GM18951 (cell line): ENCODE results near the gene HUS1.
"Not testable (repeated sequence)": the region's sequence is repeated elsewhere in the genome, so short reads cannot be mapped to it uniquely, and the experiment has no call there.

Experiments used
- POLR2A ChIP-seq: IDR thresholded peaks from 4 replicates; pipeline ENCODE4 v1.6.1; 2011; ENCODE audit warnings: mild to moderate bottlenecking; ENCODE audit not compliant: insufficient read length, insufficient read depth; ENCODE audit errors: extremely low read depth
- in situ Hi-C: fragments of 300-500 bp; cut with MboI; formaldehyde crosslinking; loops from one replicate; pipeline ENCODE4 v1.12.0; 2022; ENCODE audit warnings: low sequenced_read_pairs, mixed read lengths, inconsistent platforms; ENCODE audit not compliant: unreplicated experiment

Gene HUS1

DNA sequence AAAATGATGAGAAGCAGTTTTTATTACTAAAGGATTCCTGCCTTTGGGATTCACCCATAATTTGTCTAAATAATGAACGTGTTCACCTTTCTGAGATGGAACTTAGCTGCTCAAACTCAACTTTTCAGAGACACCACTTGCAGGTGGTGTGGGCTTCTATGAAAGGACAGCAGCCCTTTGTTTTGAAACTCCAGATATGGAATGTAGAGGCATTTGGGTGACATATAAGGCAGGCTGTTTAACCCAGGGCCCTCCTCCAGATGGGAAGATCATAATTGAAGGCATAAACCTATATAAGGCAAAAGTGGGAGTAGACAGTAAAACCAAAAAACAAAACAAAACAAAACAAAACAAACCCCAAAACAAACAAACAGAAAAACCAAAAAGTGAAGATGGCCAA is 11.9 kb upstream of the HUS1 start:
- in situ Hi-C loops = loop anchor here (5.0 kb wide), 1 partner anchor 101 kb away; no protein-coding TSS in a partner anchor
- TF ChIP-seq POLR2A = no peak

DNA sequence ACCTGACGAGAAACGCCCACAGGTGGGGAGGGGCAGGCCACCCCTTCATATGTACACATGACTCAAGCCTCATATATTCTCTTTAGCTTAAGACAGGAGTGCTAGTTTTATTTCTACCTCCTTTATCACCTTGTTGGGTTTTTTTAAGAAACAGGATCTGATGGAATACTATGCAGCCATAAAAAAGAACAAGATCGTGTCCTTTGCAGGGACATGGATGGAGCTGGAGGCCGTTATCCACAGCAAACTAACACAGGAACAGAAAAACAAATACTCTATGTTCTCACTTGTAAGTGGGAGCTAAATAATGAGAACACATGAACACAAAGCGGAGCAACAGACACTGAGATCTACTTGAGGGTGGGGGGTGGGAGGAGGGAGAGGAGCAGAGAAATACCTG is 11.2 kb upstream of the HUS1 start:
- in situ Hi-C loops = loop anchor here (5.0 kb wide), 1 partner anchor 102 kb away; no protein-coding TSS in a partner anchor
- TF ChIP-seq POLR2A = no peak

DNA sequence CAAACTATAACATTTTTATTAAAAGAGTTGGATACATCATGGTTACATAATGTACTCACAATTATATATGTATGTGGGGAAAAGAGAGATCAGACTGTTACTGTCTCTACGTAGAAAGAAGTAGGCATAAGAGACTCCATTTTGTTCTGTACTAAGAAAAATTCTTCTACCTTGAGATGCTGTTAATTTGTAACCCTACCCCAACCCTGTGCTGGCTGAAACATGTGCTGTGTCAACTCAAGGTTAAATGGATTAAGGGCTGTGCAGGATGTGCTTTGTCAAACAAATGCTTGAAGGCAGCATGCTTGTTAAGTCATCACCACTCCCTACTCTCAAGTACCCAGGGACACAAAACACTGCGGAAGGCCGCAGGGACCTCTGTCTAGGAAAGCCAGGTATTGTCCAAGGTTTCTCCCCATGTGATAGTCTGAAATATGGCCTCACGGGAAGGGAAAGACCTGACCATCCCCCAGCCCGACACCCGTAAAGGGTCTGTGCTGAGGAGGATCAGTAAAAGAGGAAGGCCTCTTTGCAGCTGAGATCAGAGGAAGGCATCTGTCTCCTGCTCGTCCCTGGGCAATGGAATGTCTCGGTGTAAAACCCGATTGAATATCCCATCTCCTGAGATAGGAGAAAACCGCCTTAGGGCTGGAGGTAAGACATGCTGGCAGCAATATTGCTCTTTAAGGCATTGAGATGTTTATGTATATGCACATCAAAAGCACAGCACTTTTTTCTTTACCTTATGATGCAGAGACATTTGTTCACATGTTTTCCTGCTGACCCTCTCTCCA is 10.4 kb upstream of the HUS1 start:
- in situ Hi-C loops = loop anchor here (5.0 kb wide), 1 partner anchor 102 kb away; no protein-coding TSS in a partner anchor

DNA sequence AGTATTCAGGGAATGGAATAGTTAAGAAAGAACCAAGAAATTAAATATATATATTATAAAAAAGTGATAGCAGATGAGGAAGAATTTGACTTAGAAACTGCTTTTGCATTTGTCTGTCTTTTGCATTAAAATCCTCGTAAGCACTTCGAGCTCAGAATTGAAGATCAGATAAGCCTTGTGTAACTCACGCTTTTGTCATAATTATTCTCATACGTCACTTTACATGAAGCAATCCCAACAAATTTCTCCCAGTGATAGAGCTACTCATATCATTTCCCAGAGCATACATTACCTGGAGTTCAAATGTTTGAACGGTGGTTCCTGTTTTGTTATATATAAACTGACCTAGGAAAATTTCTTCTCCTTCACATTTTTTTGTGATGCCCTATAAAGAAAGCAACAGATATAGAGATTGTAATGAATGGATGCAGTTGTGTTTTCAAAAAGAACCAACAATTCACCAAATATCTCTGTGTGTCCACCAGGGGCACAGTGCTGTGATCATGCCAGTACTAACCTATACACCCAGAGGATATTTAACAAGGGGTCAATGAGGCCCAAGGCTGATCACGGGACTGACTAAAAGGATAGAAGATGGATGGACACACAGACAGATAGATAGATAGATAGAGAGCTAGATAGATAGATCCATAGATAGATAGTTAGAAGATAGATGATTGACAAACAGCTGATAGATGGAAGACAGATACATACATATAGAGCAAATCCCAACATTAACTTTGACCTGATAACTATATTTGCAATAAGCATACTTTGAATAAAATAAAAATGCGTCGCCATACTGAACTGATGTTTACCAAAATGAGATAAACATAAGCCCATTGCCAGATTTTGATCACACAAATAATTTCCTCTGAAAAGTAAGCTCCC is 9.3 kb upstream of the HUS1 start:
- TF ChIP-seq POLR2A = no peak
- in situ Hi-C loops = no loop called here

DNA sequence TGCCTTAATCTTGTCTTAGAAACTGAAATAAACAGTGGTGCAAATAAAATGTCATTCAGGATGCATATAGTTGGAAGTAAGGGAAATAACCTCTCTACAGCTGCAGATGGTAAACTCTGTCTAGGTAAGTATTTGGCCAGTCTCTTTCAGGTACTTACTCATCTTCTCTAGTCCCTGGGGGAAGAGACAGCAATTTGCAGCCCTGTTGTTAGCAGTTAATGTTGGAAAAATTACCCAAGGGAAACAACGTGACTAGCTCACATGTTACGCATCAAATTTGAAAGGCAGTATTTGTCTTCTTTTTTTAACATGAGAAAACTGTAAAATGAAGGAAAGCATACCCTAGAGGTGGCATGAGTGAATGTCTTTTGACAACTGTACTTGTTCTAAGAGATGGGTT is 3.2 kb upstream of the HUS1 start:
- in situ Hi-C loops = no loop called here
- no peak for TF ChIP-seq POLR2A

DNA sequence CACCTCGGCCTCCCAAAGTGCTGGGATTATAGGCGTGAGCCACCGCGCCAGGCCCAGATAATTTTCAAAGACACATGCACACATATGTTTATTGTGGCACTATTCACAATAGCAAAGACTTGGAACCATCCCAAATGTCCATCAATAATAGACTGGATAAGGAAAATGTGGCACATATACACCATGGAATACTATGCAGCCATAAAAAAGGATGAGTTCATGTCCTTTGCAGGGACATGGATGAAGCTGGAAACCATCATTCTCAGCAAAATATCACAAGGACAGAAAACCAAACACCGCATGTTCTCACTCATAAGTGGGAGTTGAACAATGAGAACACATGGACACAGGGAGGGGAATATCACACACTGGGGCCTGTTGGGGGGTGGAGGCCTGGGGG is 1.2 kb upstream of the HUS1 start:
- in situ Hi-C loops = not testable (repeated sequence)

DNA sequence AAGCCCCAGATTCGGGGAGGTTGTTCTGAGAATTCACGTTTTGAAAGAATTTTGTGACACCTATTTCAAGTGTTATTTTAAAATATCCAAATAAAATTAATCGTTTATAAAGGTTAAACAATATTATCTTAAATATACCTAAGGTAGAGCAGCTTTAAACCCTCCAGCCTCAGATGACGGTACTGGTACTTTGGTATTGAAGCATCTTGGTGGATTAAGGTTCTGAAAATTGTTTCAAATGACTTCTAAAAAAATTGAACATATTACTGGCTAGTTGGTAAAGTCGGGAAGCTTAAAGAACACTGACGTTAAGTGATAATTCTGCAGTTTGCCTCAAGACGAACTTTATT is 392 bp upstream of the HUS1 start:
- in situ Hi-C loops = no loop called here
- no peak for TF ChIP-seq POLR2A

DNA sequence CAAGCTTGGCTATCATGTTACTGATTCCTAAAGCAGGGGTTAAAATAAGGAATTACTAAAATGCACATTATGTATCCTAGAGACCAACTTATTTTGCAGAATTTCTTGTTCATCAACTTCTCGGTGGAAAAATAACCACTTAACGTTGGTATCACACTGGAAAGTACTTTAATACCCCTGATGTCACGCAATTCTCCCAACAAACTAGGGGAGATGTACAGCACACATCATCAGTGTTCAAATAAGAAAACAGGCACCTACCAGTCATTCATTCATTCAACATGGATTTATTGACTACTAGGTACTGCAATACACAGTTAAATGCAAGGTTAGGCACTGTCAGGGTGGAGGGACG is 648 bp downstream of the HUS1 start:
- in situ Hi-C loops = no loop called here

DNA sequence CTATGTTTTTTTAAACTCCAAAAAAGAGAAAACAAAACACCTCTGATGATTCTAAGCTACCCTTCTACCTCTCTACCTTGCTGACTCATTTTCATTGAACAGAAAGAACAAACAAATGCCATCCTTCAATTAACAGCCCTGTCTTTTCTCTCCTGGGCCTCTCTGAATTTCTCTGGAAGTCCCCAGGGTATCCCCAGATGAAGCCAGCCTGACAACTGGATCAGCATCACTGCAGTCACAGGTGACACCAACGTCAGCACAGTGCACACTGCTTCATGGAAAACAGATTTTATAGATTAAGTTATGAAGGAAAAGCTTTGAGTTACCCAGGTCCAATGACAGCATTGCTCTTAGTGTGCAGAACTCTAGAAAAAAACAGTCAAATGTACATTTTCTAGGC is 5.7 kb downstream of the HUS1 start:
- in situ Hi-C loops = no loop called here
- TF ChIP-seq POLR2A = no peak

More for the DNA sequence above, 648 bp downstream of the HUS1 start:
- no peak for TF ChIP-seq POLR2A

DNA sequence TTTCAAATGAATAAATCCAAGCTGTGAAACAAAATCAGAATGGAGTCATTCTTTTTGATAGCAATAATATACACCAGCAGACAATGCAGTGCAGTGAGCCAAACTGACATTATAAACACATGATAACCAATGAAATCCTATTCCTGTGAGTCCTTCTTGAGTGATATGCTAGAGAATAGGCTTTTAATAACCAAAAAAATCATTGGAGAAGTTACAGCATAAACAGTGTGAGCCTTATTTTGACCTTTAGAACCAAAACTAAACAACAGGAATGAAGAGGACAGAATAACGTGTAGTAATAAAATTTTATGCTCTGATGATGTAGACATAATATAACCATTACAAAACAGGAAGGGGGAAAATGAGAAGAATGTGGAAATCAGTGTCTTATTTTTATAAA is 8.7 kb downstream of the HUS1 start:
- in situ Hi-C loops = no loop called here

DNA sequence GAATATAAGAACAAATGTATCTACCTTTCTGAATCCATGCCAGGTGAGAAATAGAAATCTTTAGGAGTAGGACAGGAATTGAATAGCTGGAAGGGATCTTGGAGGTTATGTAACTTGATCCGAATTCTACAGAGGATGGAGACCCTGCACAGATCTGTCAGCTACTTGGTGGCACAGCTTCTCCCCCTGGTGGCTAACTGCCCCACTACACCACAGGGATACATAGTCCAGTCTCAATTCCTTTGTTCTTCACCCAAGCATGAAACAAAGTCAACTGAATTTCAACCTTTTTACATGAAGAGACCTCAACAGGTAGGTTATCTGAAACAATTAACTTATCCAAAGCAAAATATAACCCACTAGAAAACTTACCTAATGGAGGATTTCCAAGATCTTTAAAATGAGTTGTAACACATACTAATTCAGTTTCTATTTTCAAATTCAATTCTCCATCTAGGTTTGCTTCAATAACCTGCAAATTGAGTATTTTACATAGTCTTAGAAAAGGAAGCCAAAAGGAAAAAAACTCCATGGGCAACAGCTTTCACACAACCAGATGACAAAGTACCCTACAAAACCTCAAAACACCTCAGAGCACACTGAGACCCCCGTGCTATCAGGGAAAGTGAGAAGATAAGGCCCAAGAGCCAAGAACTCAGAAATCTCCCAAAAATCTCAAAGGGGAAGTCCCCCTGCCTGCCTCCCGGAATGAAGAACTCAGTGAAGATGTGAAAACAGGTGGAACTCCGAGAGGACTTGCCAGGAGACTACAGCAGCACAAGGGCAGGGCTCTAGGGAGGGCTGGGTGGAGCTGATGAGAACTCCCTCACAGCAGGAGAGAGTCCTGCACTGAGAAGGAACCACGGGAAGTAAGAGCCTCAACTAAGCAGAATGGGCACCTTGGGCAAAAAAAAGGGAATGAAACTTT is 10.3 kb downstream of the HUS1 start:
- in situ Hi-C loops = no loop called here
- TF ChIP-seq POLR2A = no peak

More for the DNA sequence above, 8.7 kb downstream of the HUS1 start:
- no peak for TF ChIP-seq POLR2A

DNA sequence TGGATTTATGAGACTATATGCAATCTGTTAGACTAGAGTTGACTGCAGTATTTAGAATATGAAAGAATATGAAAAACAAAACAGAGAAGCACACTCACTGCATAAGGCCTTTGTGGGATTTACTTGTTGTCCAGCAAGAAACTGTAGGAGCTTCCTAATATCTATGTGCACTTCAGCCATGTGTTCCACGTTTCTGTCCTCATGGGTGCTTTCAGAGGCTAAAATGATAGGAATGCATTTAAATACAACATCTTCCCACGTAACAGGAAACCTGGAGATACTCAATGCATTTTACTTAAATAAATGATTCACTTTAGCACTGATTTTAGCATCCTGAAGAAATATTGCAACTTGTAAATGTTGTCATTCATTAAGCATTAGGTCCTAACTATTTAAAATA is 11.7 kb downstream of the HUS1 start:
- in situ Hi-C loops = no loop called here

DNA sequence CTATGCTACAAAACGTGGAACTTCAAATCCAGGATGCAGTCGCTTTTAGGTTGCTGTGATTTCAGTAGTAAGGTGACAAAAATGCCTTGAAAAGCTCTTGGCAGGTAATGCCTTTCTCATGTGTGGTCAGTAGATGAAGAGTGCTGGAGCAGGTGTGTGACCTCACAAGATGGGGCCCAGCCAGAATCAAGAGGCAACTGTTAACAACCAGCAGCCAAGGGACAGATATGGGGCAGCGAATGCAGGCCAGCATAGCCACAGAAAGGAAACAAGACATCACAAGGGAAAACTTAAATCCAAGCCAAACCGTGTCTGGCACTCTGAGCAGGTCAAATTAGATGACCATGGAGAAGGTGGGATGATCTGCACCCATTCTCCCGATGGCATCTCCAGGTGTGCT is 12.3 kb downstream of the HUS1 start:
- TF ChIP-seq POLR2A = no peak

More for the DNA sequence above, 11.7 kb downstream of the HUS1 start:
- TF ChIP-seq POLR2A = no peak

More for the DNA sequence above, 12.3 kb downstream of the HUS1 start:
- in situ Hi-C loops = no loop called here
